Stimulated activated CD4-positive, alpha-beta T cell treated with anti-CD3 and anti-CD28 coated beads, Interleukin-4, amount 100 ng/mL, for 48 hours (primary cell): ENCODE results near the gene KAT8.
"Not testable (repeated sequence)": the region's sequence is repeated elsewhere in the genome, so short reads cannot be mapped to it uniquely, and the experiment has no call there.

Experiments used
- DNase-seq, 2 donors: peaks; one replicate each; pipeline ENCODE4 v3.0.0-alpha.2; 2020; ENCODE audit warnings: low read depth in 2 of 2

The KAT8 gene

DNA sequence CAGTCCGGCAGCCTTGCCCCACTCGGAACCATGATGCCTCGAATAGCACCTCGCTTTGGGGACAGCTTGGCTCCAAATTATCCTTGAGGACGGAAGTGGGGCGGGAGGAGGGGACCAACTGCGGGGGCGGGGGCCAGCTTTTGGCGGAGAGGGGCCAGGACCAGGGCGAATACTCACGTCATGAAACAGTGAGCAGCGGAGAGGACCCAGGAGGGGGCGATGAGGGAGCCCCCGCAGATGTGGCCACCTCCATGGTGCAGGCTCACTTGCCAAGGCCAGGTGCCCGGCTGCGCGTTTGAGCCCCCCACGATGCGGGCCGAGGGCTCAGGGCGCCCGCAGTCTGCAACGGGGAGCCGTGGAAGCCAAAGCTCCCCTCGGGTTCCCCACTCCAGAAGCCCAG lies 31.4 kb downstream of the KAT8 start:
- DNase-seq: no peak

DNA sequence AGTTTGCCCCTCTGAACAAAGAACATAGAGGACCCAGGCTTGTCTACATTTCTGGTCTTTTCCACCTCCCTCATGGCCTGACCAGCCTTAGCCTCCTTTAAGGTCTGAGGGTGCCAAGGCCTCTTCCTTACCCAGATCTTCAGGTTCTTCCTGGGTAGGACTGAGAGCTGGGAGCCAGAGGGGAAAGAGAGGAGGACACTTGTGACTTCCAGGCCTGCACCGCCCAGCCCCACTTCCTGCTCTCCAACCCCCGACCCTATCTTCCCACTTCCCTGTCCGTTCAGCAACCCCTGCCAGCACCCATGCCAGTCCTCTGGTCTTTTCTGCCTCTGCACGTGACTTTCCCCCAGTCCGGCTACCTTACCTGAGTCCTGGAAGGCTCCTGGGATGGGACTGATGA lies 31.9 kb downstream of the KAT8 start:
- no peak for DNase-seq

DNA sequence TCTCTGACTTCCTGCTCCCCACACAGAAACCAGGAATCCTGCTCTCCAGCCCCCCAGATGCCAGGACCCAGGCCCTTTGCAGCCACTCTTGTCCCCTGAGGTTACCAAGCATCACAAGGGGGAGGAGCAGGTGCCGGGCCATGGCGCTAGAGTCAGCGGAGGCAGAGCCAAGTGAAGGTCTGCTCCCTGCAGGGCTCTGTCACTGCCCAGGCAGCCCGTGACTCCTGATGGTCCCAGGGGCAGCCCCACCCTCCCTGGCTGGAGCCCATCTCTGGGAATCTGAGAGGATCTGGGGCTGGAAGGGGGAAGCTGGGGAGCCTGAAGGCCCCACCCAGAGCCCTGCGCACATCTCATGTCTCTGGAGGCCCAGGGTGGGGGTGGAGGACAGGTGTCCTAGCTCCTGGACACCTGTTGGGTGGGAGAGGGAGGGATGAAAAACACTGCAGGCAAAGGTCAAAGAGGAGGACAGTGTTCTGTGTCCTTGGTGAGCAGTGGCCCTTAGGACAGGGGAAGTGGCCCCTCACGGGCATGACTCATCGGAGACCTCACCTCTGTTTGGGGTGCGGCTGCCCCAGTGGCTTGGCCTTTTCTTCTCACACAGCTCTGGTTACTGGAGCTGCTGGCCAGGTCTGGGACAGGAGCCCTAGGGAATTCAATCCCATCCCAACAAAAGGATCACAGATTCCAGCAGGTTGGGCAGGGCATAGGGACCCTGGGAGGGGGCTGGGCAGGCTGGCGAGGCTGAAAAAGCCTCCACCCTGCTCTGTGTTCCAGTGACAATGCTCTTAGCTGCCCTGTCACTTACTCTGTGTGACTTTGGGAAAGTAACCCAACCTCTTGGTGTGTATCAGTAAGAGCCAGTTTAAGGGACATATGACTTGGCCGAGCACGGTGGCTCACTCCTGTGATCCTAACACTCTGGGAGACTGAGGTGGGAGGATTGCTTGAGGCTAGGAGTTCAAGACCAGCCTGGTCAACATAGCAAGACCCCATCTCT lies 32.7 kb downstream of the KAT8 start, which contains the start of gene PRSS36:
Gene PRSS36 (minus strand): TSS at position 173 of the 997 bp plus-strand sequence. CDS start 31 bp downstream, at position 142.
- DNase-seq: no peak

GRCh38 chr16:31150976-31151375 lies 33.5 kb downstream of the KAT8 start:
- DNase-seq: not testable (repeated sequence)

- DNase-seq: no peak
These were observed 39.7 kb downstream of the KAT8 start for GRCh38 chr16:31157136-31157535.

- DNase-seq: no peak
These were observed 49.9 kb downstream of the KAT8 start for GRCh38 chr16:31167315-31167714.

GRCh38 chr16:31168848-31169247 lies 51.4 kb downstream of the KAT8 start:
- DNase-seq: no peak

DNA sequence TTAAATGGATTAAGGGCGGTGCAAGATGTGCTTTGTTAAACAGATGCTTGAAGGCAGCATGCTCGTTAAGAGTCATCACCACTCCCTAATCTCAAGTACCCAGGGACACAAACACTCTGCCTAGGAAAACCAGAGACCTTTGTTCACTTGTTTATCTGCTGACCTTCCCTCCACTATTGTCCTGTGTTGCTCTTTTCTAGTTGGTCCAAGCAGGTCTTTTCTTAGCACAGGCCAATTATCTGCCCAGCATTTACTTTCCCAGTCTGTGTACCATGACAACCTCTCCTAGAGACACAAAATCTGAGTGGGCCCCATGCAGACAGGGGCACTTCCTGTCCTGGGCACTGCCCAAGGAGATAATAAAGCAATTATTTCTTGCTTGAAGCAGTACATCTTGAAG lies 52.6 kb downstream of the KAT8 start:
- DNase-seq: not testable (repeated sequence)

GRCh38 chr16:31177136-31177535 lies 59.7 kb downstream of the KAT8 start:
- DNase-seq: no peak

GRCh38 chr16:31179219-31179746 lies 61.8 kb downstream of the KAT8 start:
- DNase-seq: no peak

DNA sequence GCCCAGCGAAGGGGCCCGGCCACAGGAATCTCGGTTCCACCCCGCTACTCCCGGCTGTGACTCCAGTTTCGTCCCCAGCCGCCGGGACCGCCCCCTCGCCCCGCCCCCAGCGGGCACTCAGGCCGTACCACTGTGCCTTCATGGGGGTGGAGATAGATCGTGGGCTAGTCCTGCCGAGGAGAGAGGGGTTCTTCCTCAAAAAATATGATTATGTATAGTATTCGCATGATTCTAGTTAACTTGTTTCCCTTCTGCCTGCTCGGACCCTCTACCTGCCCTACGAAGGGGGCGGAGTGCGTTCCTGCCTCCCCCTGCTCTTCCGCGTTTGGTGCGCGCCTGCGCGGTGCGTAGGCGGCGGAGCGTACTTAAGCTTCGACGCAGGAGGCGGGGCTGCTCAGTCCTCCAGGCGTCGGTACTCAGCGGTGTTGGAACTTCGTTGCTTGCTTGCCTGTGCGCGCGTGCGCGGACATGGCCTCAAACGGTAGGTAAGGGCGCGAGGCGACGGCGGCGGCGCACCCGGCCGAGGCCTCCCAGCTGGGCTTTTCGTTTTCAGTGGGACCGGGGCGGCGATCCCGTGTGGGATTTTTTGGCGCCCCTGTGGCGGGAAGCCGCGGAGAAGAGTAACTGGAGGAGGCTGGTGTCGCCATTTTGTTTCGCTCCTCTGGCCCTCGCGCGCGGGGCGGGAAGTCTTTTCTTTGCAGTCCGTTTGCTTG lies 62.4 kb downstream of the KAT8 start, which contains the start of gene FUS:
Gene FUS (plus strand): TSS at position 393 of the 713 bp plus-strand sequence. CDS start 76 bp downstream, at position 469.
- DNase-seq: peak; percentile 87 to 91
